Measurements from ENCODE around the gene NR1D1.

NR1D1 gene

DNA sequence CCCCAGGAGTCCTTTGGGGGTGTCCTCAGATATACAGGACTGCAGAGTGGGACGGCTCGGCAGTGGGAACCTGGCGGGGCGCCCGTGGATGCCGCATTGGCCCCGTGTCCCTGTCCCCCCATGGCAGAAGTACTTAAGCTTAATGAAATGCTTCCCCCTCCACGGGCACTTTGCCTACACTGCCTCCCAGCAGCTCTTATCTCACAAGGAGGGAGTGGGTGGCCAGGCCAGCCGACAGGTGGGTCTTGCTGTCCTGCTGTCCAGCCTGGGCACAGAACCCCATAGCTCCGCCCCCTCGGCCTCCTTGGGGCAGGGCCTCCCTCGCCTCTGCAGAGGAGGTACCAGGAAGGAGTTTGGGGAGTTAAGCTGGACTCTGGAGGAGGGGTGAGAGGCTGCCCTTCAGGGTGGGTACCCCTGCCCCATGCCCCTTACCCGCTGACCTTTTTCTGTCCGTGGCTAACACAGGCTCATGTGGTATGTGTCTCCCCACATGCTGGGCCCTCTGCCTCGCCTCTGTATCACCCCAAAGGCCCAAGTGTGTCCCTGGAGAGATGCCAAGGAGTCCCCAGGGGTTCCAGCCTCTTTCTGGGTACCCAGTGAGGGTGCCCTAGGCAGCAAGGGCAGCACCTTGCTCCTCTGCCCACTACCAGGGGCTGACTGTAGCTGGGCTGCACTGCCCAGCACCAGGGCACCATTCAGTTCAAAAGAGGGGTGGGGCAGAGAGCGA lies 28.9 kb downstream of the NR1D1 start:
- no peak for DNase-seq (ENCODE audit: low spot score)
- TF ChIP-seq CTCF (IDR thresholded peaks at IDR 0.05; ENCODE audit: extremely low read depth, insufficient read depth, missing control alignments), result no peak
- in situ Hi-C loops (cut with MboI; ENCODE audit: low pct_unique_long_range_greater_than_20kb, low sequenced_read_pairs, unreplicated experiment), result no loop called here

GRCh38 chr17:40070709-40071312 lies 29.6 kb downstream of the NR1D1 start:
- DNase-seq (ENCODE audit: low spot score), result no peak
- TF ChIP-seq CTCF (IDR thresholded peaks at IDR 0.05; ENCODE audit: extremely low read depth, insufficient read depth, missing control alignments), result no peak
- in situ Hi-C loops (cut with MboI; ENCODE audit: low pct_unique_long_range_greater_than_20kb, low sequenced_read_pairs, unreplicated experiment), result no loop called here

- peak; percentile 29 for TF ChIP-seq CTCF (IDR thresholded peaks at IDR 0.05; ENCODE audit: extremely low read depth, insufficient read depth, missing control alignments)
- DNase-seq (ENCODE audit: low spot score), result peak; percentile 46
- in situ Hi-C loops (cut with MboI; ENCODE audit: low pct_unique_long_range_greater_than_20kb, low sequenced_read_pairs, unreplicated experiment), result no loop called here
Observed at GRCh38 chr17:40069751-40070708, 30.4 kb downstream of the NR1D1 start.

GRCh38 chr17:40068917-40069750 lies 31.3 kb downstream of the NR1D1 start:
- peak; percentile 65 for DNase-seq (ENCODE audit: low spot score)
- in situ Hi-C loops (cut with MboI; ENCODE audit: low pct_unique_long_range_greater_than_20kb, low sequenced_read_pairs, unreplicated experiment), result no loop called here
- TF ChIP-seq CTCF (IDR thresholded peaks at IDR 0.05; ENCODE audit: extremely low read depth, insufficient read depth, missing control alignments), result no peak

GRCh38 chr17:40068584-40068916 lies 31.8 kb downstream of the NR1D1 start:
- no peak for DNase-seq (ENCODE audit: low spot score)
- in situ Hi-C loops (cut with MboI; ENCODE audit: low pct_unique_long_range_greater_than_20kb, low sequenced_read_pairs, unreplicated experiment), result no loop called here
- no peak for TF ChIP-seq CTCF (IDR thresholded peaks at IDR 0.05; ENCODE audit: extremely low read depth, insufficient read depth, missing control alignments)

GRCh38 chr17:40068129-40068581 lies 32.2 kb downstream of the NR1D1 start:
- no peak for TF ChIP-seq CTCF (IDR thresholded peaks at IDR 0.05; ENCODE audit: extremely low read depth, insufficient read depth, missing control alignments)
- no peak for DNase-seq (ENCODE audit: low spot score)
- in situ Hi-C loops (cut with MboI; ENCODE audit: low pct_unique_long_range_greater_than_20kb, low sequenced_read_pairs, unreplicated experiment), result no loop called here

Data from GM13977 (cell line).